GM18526 (cell line): ENCODE results near the gene TMEM18.

Source experiments
- POLR2A ChIP-seq: IDR thresholded peaks from 3 replicates; pipeline ENCODE4 v1.6.1; 2011; ENCODE audit not compliant: insufficient read length; ENCODE audit errors: extremely low read depth

The TMEM18 gene

DNA sequence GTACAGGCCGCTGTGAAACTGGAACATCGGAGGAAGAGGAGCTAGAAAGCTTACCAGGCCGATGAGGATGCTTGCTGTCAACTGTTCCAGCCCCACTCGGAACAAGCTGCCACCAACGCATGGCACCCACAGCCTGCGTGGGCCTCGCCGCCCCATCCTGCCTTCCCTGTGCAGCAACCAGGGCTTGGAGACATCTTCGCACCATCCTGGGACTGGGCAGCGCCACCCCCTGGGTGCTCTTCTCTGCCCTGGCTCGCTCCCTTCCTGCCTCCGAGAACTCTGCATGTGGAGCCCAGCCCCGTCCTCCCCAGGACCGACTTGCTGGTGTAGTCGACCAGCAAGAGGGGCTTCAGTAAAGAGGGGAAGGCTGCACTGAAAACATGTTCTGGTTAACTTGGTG lies 10.8 kb downstream of the TMEM18 start:
- no peak for TF ChIP-seq POLR2A

DNA sequence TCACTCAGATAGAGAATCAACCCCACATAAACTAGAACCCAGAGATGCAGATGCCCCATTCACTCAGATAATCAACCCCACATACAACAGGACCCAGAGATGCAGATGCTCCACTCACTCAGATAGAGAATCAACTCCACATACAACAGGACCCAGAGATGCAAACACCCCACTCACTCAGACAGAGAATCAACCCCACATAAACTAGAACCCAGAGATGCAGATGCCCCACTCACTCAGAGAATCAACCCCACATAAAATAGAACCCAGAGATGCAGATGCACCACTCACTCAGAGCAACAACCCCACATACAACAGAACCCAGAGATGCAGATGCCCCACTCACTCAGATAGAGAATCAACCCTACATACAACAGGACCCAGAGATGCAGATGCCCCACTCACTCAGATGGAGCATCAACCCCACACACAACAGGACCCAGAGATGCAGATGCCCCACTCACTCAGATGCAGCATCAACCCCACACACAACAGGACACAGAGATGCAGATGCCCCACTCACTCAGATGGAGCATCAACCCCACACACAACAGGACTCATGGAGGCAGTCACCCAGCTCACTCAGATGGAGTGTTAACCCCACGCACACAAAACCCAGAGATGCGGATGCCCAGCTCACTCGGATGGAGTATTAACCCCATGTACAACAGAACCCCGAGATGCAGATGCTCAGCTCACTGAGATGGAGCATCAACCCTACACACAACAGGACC lies 11.7 kb downstream of the TMEM18 start:
- TF ChIP-seq POLR2A = no peak

DNA sequence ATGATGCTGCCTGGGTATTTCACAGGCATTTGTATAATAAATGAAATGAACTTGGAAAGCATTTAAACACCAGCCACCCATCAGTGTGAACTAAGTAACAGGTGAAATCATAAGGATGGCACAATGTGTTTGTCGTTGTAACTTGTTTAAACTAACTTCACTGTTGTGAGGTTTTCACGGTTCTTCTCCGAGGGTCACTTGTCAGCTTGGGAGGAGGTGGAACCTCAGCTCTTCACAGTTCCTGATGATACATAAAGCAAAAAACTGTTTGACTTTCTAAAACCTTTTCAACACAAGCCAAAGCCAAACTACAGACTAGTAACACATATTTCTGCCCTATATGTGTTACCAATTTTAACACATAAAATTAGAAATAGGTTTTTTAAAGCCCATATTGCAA lies 13.1 kb downstream of the TMEM18 start:
- no peak for TF ChIP-seq POLR2A

DNA sequence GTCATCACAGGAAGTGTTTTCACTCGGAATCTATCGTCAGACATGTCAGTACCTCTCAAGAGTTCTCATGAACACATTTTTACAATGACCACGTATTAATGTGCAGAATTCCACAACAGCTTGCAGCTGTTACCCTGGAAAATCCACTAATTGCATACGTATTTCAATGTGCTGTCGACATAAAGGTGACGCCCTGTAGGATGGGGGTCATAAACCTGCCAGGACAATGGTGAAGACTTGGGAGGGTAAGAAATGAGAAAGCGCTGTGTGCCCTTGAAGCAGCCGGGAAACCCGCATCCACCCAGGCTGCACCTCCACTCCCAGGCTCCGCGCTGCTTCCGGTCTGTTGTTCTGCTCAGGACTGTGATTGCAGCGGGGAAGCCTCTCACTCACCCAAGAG lies 14.0 kb downstream of the TMEM18 start:
- TF ChIP-seq POLR2A = no peak

DNA sequence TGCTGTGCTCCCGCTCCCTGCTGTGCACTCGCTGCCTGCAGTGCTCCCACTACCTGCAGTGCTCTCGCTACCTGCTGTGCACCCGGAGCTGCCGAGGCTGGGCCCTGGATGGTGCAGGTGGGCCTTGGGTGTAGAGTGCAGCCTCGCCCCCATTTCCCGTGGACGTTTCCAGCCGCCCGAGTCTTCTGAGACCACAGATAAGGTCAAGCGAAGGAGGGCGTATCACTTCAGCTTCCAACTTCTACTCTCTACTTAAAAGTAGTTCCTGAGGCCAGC lies 15.9 kb downstream of the TMEM18 start:
- TF ChIP-seq POLR2A = no peak

DNA sequence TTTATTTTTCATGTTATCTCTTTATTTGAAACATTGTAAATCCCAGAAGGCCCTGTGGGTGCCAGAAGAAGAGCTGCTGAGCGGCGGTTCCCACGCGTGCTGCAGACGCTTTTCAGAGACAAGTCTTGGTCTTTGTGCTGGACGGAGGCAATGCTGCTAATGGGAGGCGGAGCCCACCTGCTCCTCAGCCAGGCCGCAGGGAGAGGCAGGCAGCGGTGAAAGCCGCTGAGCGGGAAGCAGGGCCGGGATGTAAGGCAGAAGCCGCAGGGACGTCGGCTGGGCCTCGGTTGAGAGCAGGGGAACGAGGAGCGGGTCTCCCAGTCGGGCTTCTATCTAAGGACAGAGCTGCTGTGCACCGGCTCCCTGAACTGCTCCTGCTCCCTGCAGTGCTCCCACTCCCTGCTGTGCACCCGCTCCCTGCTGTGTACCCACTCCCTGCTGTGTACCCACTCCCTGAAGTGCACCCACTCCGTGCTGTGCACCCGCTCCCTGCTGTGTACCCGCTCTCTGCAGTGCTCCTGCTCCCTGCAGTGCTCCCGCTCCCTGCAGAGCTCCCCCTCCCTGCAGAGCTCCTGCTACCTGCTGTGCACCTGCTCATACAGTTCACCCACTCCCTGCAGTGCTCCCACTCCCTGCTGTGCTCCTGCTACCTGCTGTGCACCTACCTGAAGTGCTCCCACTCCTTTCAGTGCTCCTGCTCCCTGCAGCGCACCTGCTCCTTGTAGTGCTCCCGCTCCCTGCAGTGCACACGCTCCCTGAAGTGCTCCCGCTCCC lies 16.4 kb downstream of the TMEM18 start:
- no peak for TF ChIP-seq POLR2A

DNA sequence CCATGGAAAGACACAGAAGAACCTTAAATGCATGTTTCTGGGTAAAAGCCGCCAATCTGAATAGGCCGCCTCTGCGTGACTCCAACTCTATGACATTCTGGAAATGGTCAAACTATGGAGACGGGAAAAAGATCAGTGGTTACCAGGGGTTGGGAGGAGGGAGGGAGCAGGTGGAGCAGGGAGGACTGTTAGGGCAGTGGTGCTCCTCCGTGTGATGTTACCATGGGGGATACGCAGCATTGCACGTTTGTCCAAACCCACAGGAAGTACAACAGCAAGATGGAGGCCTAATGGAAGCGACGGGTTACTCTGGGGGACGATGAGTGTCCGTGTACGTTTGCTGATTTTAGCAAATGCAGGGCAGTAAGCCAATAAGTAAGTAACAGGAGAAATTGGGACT lies 17.2 kb downstream of the TMEM18 start:
- no peak for TF ChIP-seq POLR2A

DNA sequence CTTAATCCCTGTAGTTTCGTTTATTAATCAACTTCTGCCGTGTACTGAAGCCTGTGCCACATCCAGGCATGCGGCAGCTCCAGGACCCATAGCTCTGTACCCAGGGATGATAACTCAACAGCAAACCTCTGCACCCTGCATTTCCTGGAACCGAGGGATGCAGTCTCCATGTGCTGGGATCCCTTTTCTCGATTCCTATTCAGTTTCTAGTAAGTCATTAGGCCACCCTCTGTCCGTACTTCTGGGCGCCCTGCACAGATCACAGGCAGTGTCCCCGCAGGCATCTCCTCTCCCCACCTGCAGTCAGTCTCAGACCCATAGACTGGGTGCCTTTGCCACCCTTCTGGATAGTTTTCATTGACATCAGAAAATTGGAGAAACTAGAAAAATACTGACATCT lies 18.8 kb downstream of the TMEM18 start:
- TF ChIP-seq POLR2A = no peak

DNA sequence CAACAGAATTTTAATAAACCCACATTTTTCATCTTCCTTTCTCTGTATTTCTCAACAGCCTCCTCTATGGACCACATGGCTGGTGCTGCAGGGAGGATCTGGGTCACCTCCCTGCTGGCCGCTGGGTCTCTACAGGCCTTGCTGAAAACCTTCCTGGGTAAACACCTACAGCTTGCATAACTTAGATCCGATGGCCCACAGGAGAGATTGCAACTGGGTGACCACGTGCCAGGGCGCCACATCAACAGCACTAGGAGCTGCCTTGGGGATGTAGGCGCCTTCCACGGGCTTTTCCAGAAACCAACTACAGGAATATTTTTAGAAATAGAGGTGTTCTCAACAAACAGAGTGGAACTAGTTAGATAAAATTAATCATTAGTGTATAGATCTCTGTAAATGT lies 19.4 kb downstream of the TMEM18 start:
- TF ChIP-seq POLR2A = no peak

DNA sequence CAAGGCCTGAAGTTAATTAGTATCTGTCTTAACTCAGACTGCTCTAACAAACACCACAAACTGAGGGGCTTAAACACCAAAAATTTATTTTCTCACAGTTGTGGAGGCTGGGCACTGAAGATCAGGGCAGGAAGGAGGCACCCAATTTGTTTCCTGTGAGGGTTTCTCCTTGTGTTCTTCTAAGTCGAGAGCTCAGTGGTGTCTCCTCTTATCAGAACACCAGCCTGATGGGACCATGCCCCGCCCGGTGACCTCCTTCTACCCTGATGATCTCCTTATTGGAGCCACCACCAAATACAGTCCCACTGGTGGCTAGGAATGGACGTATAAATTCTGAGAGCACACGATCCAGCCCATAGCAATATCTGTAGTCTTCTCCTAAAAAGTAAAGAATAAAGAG lies 20.5 kb downstream of the TMEM18 start:
- no peak for TF ChIP-seq POLR2A

DNA sequence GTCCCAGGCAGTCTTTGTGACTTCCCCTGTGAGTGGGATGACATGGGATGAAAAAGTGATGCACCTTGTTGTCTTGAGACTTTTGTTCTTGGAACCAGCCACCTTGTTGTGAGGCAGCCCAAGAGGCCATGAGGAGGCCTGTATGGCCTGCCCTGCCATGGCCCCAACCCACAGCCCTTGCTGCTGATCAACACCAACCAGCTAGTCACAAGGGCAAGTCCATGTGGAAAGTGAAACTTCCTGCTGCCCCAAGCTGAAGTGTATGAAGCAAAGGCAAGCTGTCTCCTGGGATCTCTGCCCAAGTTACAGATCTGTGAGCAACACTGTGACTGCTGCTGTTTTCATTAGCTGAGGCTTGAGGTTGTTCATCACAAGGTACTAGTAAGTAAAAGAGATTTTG lies 21.6 kb downstream of the TMEM18 start:
- TF ChIP-seq POLR2A = no peak

DNA sequence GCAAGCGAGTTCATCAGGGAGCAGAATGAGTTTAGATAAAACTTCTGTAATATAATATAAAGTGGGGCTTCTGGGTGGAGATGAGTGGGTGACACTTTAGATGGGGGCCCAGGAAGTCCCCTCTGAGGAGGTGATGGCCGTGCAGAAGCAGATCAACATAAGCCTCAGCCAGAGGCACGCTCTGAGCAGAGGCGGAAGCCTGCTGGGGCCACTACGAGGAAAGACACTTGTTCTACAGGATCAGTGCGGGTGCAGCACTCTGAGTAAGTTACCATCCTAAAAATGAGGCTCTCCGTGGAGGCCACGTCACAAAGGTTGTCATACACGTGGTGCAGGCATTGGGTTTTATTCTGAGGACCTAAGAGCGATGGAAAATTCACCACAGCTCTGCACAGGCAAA lies 22.3 kb downstream of the TMEM18 start:
- TF ChIP-seq POLR2A = no peak

DNA sequence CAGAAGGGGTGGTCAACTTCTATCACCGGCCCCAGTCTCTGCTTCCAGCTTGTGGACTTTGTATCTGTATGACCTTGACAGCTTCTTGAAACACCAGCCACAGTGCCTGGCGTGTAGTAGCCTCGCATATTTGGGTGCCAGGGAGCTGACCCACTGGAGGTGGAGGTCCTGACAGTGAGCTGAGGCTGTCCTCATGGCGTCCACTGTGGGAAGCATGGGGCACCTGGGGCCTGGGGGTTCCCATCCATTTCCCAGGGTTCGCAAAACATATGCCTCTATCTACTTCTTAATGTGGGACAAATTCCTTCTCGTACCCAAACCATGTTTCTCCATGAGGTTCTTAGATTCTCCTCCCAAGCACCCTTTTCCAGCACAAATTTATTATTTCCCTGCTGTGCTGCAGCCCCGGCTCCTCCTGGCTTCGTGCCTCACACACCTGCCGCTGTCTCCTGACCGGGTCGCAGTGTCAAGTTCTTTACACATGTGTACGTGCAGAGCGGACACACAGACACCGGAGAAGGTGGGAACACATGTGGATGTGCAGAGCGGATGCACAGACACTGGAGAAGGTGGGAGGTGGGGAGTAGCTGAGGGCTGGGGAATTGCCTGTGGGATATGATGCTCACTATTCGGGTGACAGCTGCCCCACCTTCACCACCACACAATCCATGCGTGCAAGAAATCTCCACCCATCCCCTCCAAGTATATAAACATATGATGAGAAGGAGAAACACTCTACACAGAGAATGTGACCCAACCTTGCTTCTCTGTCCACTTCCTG lies 23.4 kb downstream of the TMEM18 start:
- no peak for TF ChIP-seq POLR2A

DNA sequence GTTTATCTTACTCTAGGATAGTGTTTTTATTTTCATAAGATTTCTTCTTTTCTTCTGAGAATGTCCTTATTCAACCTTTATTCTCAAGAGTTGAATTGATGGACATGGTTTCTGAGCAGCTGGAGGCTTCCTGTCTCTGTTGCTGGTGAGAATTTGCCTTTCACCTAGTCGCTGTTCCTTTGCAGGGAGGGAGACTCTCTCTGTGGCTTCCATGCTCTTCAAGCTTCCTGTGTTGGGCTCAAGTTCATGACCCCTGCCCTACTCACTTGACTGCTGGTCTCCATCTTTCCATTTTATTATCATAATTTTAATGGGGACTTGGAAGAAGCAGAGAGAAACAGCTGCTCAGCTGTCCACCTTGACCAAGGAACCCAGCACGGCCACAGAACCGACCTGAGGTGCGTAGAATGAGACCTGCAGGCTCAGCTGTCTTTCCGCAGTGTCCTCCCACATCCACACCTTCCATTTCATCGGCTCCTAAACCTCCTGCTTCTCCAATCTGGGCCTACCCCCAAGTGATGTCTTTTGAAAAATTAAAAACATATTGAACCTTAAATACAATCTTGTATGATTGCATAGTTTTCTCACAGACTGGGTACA lies 24.2 kb downstream of the TMEM18 start:
- TF ChIP-seq POLR2A = no peak

DNA sequence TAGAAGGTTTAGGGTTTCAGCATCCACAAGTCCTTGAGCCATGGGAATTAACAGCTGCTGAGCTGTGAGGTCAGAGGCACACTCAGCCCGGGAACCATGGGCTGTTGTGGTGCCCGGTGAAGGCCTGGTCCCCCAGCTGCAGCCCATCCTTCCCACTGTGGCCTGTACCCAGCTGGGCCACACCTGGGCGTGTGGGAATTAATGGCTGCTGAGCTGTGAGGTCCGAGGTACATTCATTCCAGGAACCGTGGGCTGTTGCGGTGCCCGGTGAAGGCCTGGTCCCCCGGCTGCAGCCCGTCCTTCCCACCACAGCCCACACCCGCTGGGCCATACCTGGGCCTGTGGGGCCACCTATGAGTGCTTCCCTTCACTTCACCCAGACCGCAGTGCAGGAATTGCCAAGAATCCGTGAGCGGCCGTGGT lies 25.2 kb downstream of the TMEM18 start:
- TF ChIP-seq POLR2A = no peak

DNA sequence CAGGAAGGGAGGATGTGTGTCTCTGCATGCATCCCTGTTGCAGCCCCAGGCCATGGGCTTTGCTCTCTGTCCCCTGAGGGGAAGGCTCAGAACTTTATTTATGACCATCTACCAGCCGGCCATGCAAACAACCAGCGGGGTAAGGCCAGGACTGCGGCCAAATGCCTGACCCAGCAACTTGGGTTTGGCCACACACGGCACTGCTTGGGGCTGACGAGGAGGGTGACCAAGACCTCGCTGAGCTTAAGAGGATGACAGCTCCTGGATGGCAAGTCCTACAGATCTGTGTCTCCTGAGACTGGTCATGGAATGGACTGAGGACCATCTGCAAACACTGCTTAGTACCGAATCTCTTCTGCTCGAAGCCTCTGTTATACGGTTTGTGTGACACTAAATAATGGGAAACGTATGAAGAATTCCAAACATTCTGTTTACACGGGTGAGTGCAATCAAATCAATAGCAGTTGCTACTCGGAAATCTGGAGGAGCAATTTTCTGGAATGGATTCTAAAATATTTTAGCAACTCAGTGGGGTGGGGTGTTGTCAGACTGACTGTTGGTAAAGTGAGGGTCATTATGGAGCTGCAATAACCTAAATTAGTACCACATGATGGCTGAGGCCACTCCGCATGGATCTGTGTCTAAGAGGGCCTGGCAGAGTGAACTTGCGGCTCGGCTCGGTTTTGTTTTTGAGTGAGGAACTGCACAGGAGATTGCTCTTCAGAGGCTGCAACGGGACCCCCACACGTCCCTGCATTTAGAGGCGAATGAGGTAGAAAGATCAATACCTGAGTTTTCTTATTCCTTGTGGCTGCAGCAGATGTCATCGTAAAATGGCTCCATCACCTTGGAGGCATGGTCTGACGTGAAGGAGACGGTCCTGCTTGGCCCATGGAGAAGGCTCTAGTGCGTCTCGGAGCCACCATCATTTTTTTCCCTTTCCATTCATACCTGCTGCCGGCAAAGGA lies 26.6 kb downstream of the TMEM18 start:
- TF ChIP-seq POLR2A = no peak
